Measurements from ENCODE around the gene PXK. TPM values are rescaled to one million over a fixed set of nuclear protein-coding genes. Genes with fewer than 3 reads are reported as not detected.

PXK gene
- total RNA-seq (10 to 100 TPM; 18.7 to 35.8 (median 25.4) TPM), polyA plus RNA-seq (10 to 100 TPM in 1 of 3 donors, 1 to 10 TPM in 2; 5.6 to 40.5 (median 7.6) TPM)
- long read RNA-seq, donor 1, partial matches to known transcripts, result 501 of 519 reads
- long read RNA-seq, donor 1, other reads (novel, unspliced or antisense), result 18 of 519 reads
- long read RNA-seq, donor 2, partial matches to known transcripts, result 412 of 413 reads
- long read RNA-seq, donor 2, other reads (novel, unspliced or antisense), result 0 of 413 reads
- long read RNA-seq, donor 3, partial matches to known transcripts, result 0 of 2 reads
- long read RNA-seq, donor 3, other reads (novel, unspliced or antisense), result 0 of 2 reads
- long read RNA-seq, donor 4, transcript PXK-202 (18 exons, 2,037 nt), result major isoform, 7 of 27 reads
- long read RNA-seq, donor 4, partial matches to known transcripts, result 13 of 27 reads
- long read RNA-seq, donor 4, other reads (novel, unspliced or antisense), result 6 of 27 reads
- long read RNA-seq, donor 5, transcript PXK-202 (18 exons, 2,037 nt), result major isoform, 33 of 63 reads
- long read RNA-seq, donor 5, partial matches to known transcripts, result 2 of 63 reads
- long read RNA-seq, donor 5, other reads (novel, unspliced or antisense), result 22 of 63 reads
- long read RNA-seq, donor 6, transcript PXK-202 (18 exons, 2,037 nt), result major isoform, 6 of 14 reads
- long read RNA-seq, donor 6, partial matches to known transcripts, result 6 of 14 reads
- long read RNA-seq, donor 6, other reads (novel, unspliced or antisense), result 1 of 14 reads
- long read RNA-seq, donor 7, partial matches to known transcripts, result 5 of 6 reads
- long read RNA-seq, donor 7, other reads (novel, unspliced or antisense), result 0 of 6 reads
- long read RNA-seq, donor 8, partial matches to known transcripts, result 747 of 763 reads
- long read RNA-seq, donor 8, other reads (novel, unspliced or antisense), result 12 of 763 reads
- long read RNA-seq, donor 9, partial matches to known transcripts, result 249 of 438 reads
- long read RNA-seq, donor 9, other reads (novel, unspliced or antisense), result 189 of 438 reads
- long read RNA-seq, donor 10, partial matches to known transcripts, result 177 of 303 reads
- long read RNA-seq, donor 10, other reads (novel, unspliced or antisense), result 124 of 303 reads

- WGBS, 4 donors, result 0 to 10% (median 1%) methylated on average over 1 to 79 of the region's 79 CpGs
- H3K4me3 ChIP-seq, result peak within 1 kb of the TSS in 3 of 4 donors; percentile 37 to 89 (median 54)
- no peaks in the 10 kb centered on the region for H3K36me3 ChIP-seq (replicated peaks in 1 of 2)
- intact Hi-C loops (cut with DNase I), result loop anchor here in 1 of 2 donors (10.0 kb wide), 1 partner anchor 52 kb away; no protein-coding TSS in a partner anchor
- TF ChIP-seq, protein P1, sequence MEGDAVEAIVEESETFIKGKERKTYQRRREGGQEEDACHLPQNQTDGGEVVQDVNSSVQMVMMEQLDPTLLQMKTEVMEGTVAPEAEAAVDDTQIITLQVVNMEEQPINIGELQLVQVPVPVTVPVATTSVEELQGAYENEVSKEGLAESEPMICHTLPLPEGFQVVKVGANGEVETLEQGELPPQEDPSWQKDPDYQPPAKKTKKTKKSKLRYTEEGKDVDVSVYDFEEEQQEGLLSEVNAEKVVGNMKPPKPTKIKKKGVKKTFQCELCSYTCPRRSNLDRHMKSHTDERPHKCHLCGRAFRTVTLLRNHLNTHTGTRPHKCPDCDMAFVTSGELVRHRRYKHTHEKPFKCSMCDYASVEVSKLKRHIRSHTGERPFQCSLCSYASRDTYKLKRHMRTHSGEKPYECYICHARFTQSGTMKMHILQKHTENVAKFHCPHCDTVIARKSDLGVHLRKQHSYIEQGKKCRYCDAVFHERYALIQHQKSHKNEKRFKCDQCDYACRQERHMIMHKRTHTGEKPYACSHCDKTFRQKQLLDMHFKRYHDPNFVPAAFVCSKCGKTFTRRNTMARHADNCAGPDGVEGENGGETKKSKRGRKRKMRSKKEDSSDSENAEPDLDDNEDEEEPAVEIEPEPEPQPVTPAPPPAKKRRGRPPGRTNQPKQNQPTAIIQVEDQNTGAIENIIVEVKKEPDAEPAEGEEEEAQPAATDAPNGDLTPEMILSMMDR (IDR thresholded peaks at IDR 0.05), result peak in 4 of 6 experiments; percentile 9 to 36 (median 22)
- TF ChIP-seq POLR2A (IDR thresholded peaks at IDR 0.05), result peak; percentile 20 to 55
- H3K9me3 ChIP-seq (replicated peaks in 1 of 3), result no peaks in the 10 kb centered on the region
- H3K27me3 ChIP-seq, result no peaks in the 10 kb centered on the region
- peak within 1 kb of the TSS in 3 of 5 donors; percentile 44 to 70 (median 62) for H3K27ac ChIP-seq
- peak; percentile 68 to 83 (median 73) for DNase-seq
- H3K4me1 ChIP-seq (replicated peaks in 1 of 2), result peaks cover 10 to 32% of the 10 kb centered on the region in 2 donors
These were observed at the start of gene PXK for GRCh38 chr3:58332575-58333188. PXK (plus strand) TSS chr3:58332892; CDS start chr3:58332989, 97 bp downstream.

DNA sequence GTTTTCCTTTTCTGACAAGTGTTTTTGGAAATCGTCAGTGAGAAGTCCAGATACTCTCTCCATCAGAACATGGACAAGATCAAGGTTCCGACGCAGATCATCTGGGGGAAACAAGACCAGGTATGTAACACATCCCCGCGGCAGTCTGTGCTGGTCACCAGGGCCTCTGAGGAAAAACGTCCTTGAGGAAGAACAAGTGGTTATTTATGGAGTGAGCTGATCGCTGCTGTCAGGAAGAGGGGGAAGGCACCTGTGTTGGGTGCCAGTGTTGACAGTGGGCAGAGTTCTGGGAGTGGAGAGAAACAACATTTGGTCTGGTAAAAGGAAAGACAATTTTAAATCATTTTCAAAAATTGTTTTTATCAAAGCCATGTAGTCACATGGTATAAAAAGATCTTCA, 47.4 kb upstream of the PXK start:
- no peak for TF ChIP-seq POLR2A (IDR thresholded peaks at IDR 0.05)
- TF ChIP-seq, protein P1 (IDR thresholded peaks at IDR 0.05), result no peak
- intact Hi-C loops (cut with DNase I), result no loop called here
- 59 to 65% (median 60%) methylated on average over 7 of the region's 7 CpGs for WGBS, 4 donors
- peaks cover 0 to 8% of the 10 kb centered on the region in 2 donors for H3K4me1 ChIP-seq (replicated peaks in 1 of 2)
- peaks cover 0 to 4% of the 10 kb centered on the region in 2 donors for H3K36me3 ChIP-seq (replicated peaks in 1 of 2)
- H3K27me3 ChIP-seq, result no peaks in the 10 kb centered on the region
- no peak for DNase-seq
- no peak overlapping the region for H3K27ac ChIP-seq
- H3K4me3 ChIP-seq, result no peak overlapping the region
- no peaks in the 10 kb centered on the region for H3K9me3 ChIP-seq (replicated peaks in 1 of 3)

DNA sequence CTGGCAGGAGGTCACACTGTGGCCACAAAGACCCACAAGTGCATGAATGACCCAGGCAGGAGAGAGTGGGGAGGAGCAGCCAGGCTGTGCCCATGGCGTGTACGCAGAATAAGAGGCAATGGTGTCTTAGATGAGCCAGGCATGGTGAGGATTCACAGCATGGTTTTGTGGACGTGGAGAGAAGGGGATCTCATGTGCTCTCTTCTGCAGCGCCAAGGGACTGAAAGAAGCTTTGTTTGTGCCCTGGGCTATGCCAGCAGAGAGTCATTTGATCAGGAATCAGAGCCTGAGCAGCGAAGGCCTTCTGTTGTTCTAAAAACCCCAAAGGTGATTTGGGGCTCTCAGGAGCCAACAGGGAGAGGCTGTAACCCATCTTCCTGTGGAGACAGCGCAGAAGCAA, 45.3 kb upstream of the PXK start:
- peaks cover 0 to 8% of the 10 kb centered on the region in 2 donors for H3K4me1 ChIP-seq (replicated peaks in 1 of 2)
- H3K4me3 ChIP-seq, result no peak overlapping the region
- H3K36me3 ChIP-seq (replicated peaks in 1 of 2), result no peaks in the 10 kb centered on the region
- 84 to 91% (median 88%) methylated on average over 6 of the region's 6 CpGs for WGBS, 4 donors
- intact Hi-C loops (cut with DNase I), result no loop called here
- H3K27ac ChIP-seq, result no peak overlapping the region
- no peak for DNase-seq
- H3K9me3 ChIP-seq (replicated peaks in 1 of 3), result no peaks in the 10 kb centered on the region
- TF ChIP-seq, protein P1 (IDR thresholded peaks at IDR 0.05), result no peak
- no peak for TF ChIP-seq POLR2A (IDR thresholded peaks at IDR 0.05)
- no peaks in the 10 kb centered on the region for H3K27me3 ChIP-seq
